ENCODE measurements around the gene SIRT7.
A peak's percentile ranks its signal among the peaks of the same experiment; 100 is the strongest.

Gene SIRT7

GRCh38 chr17:81931557-81932332 is 13.8 kb upstream of the SIRT7 start:
- no peak for DNase-seq

- DNase-seq = no peak
These were observed 13.2 kb upstream of the SIRT7 start for GRCh38 chr17:81931189-81931556.

- DNase-seq = no peak
These were observed 12.5 kb upstream of the SIRT7 start for GRCh38 chr17:81930142-81931125.

- no peak for DNase-seq
These were observed 11.5 kb upstream of the SIRT7 start for GRCh38 chr17:81929253-81930141.

- DNase-seq = no peak
These were observed 10.7 kb upstream of the SIRT7 start for GRCh38 chr17:81928544-81929252.

- DNase-seq = peak; percentile 92
These were observed 9.9 kb upstream of the SIRT7 start, which contains the start of gene MAFG for GRCh38 chr17:81927653-81928543. Gene MAFG (minus strand): TSS chr17:81927735. CDS start chr17:81923185, 4,550 bp downstream.

GRCh38 chr17:81927152-81927652 is 9.2 kb upstream of the SIRT7 start:
- DNase-seq = no peak

GRCh38 chr17:81926451-81927151 is 8.6 kb upstream of the SIRT7 start:
- DNase-seq = peak; percentile 70

- DNase-seq = no peak
These were observed 8.0 kb upstream of the SIRT7 start for GRCh38 chr17:81925860-81926450.

GRCh38 chr17:81924557-81925532 is 6.9 kb upstream of the SIRT7 start:
- DNase-seq = no peak

GRCh38 chr17:81923302-81924260 is 5.6 kb upstream of the SIRT7 start:
- no peak for DNase-seq

- DNase-seq = no peak
These were observed 4.8 kb upstream of the SIRT7 start for GRCh38 chr17:81922566-81923301.

- no peak for DNase-seq
These were observed 4.1 kb upstream of the SIRT7 start for GRCh38 chr17:81921996-81922565.

- DNase-seq = no peak
These were observed 3.5 kb upstream of the SIRT7 start for GRCh38 chr17:81921537-81921862.

- DNase-seq = no peak
These were observed 2.9 kb upstream of the SIRT7 start for GRCh38 chr17:81920612-81921536.

All from activated CD4-positive, alpha-beta T cell treated with anti-CD3 and anti-CD28 coated beads, Interleukin-2, amount 50 U/mL, for 16 hours (primary cell).